ENCODE data around the gene FFAR3.

GRCh38 chr19:35370722-35371121 is 12.5 kb downstream of the FFAR3 start, which contains the start of gene GPR42:
- no peak for TF ChIP-seq CTCF (conservative IDR thresholded peaks at IDR 0.05; ENCODE audit: low read length)
- no peak for TF ChIP-seq EZH2phosphoT487 (IDR thresholded peaks at IDR 0.05; ENCODE audit: borderline replicate concordance, low read depth, low read length)
